ENCODE results near the gene COX5B. TPM values are rescaled to one million over a fixed set of nuclear protein-coding genes. Genes with fewer than 3 reads are reported as not detected.
"Not testable (repeated sequence)": the region's sequence is repeated elsewhere in the genome, so short reads cannot be mapped to it uniquely, and the experiment has no call there.

The COX5B gene
- total RNA-seq, 1 donor from 2014 or later = 143 TPM

- no peak for DNase-seq (ENCODE audit: low read depth)
Measured at GRCh38 chr2:97654309-97654708, 8.4 kb downstream of the COX5B start.

GRCh38 chr2:97654791-97655190 lies 8.9 kb downstream of the COX5B start:
- no peak for DNase-seq (ENCODE audit: low read depth)

GRCh38 chr2:97656129-97656755 lies 10.4 kb downstream of the COX5B start:
- DNase-seq (ENCODE audit: low read depth) = no peak

- DNase-seq (ENCODE audit: low read depth) = no peak
Measured at GRCh38 chr2:97656905-97657587, 11.2 kb downstream of the COX5B start.

DNA sequence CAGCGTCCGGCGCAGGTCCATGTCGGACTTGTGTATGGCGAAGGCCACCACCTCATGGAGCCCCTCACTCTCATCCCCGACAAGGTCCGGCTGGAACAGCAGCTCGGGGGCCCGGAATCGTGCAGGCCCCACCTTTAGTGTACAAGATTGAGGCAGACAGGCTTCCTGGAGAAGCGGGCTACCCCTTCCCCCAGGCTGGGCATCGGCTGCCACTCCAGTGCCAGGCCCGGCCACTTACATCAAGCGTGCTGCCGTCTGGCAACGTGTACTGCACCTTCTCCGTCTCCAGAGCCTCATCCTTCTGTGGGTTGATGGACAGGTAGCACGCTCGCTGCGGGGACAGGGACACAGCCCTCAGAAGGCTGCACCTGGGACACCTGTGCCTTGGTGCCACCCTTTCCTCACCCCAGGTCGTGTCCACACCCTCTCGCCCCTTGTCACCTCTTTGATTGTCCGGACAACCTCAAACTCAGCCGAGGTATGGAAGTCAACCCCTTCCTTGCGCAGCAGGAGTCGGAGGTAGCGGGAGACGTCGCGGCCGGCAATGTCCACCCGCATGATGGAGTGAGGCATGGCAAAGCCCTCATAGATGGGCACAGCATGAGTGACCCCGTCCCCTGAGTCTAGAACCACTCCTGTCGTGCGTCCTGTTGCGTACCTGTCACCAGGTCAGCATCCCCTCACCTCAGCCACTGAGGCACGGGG lies 12.3 kb downstream of the COX5B start:
- DNase-seq (ENCODE audit: low read depth) = no peak

DNA sequence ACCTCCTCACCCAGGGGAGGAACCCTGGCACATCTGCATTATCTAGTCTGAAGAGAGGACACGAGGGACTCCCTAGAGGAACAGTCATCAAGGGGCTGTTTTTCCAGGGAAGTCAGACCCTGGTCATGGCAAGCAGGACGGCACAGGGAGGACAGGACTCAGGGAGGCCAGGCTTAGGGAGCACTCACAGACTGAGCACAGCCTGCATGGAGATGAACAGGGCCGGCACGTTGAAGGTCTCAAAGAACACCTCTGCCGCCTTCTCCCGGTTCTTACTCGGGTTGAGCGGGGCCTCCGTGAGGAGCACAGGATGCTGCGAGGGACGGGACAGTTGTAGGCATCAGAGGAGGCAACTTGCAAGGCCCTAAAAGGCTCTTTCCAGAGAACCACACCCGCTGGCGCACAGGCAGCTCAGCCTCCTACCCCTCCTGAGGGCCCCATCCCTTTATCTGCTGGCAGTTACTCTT lies 12.9 kb downstream of the COX5B start:
- DNase-seq (ENCODE audit: low read depth) = no peak

GRCh38 chr2:97659256-97660043 lies 13.6 kb downstream of the COX5B start:
- DNase-seq (ENCODE audit: low read depth) = no peak

DNA sequence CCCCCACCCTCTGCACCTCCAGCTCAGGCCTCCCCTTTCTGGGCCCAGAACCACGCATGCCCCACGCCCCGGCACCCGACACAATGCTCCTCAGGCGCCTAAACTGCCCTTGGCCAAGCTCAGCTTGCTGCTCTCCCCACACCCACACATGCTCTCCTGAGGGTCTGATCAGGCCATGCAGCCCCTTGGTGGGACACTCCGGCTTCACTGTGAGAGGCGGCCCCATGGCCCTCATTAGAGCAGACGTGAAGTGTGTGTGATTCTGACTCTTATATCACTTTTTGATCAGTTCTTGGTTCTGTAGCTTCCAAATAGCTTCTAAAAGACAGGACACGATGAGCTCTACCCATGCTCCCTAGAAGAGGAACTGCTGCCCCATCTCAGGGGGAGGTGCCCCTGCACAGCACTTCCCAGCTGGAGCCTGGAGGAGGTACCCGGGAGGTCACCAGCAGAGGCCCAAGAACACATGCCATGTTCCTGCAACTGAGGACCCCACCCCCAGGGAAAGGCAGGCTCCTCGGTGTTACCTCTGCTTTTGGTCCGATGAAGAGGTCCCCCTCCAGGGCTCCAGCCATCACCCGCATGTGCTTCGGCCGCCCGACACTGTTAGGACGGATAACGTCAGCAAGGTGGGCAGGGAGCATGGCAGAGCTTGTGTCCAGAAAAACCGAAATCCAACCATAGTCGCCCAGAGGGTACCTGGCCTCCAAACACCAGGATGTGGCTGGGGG lies 14.3 kb downstream of the COX5B start:
- DNase-seq (ENCODE audit: low read depth) = no peak

GRCh38 chr2:97660775-97661389 lies 15.0 kb downstream of the COX5B start:
- DNase-seq (ENCODE audit: low read depth) = no peak

DNA sequence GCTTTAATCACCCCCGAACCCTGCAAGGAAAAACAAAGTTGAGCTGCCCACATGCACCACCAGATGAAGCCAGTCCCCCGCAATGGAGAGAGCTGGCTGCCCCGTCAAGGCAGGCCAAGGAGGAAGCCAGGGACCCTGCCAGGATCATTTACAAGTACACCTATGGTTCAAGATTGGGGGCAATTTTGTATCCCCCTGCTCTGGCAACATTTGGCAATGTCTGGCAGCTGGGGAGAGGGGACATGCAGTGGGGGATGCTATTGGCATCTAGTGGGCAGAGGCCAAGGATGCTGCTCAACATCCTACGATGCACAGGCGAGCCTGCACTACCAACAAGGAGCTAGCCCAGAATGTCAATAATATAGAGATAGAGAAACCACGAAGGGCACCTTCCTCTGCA lies 16.1 kb downstream of the COX5B start:
- DNase-seq (ENCODE audit: low read depth) = no peak

GRCh38 chr2:97662386-97662894 lies 16.6 kb downstream of the COX5B start:
- DNase-seq (ENCODE audit: low read depth) = no peak

DNA sequence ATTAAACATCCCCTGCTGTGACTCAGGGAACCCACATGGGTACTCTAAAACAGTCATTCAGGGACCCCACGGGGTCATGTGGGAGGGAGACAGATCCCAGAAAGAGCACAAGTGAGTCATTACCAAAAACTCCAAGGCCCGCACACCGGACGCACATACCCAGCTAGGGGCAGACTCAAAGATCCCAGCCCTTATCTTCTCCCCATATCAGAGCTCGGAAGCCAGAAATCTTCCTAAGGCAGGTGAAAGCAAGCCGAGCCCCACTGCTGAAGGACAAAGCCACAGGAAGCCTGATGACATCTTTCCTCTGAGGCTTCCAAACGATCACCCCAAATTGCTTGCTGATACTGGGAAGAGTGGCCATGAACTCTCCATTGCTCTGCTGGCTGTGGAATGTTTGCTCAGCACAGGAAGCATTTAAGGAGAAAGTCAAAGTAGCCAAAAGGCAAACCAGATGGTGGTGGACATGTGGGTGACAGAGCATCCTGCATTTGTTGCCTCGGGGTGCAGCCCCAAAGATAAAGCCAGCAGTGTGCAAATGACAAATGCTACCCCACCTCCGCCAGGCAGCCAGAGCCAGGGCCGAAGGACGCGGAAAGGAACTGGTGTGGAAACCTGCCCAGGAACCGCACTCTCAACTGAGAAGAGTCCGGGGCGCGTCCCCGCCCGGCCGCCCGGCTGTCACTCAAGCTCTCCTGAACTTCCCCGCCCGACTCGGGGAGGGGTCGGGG lies 17.2 kb downstream of the COX5B start:
- peak; percentile 76 for DNase-seq (ENCODE audit: low read depth)

DNA sequence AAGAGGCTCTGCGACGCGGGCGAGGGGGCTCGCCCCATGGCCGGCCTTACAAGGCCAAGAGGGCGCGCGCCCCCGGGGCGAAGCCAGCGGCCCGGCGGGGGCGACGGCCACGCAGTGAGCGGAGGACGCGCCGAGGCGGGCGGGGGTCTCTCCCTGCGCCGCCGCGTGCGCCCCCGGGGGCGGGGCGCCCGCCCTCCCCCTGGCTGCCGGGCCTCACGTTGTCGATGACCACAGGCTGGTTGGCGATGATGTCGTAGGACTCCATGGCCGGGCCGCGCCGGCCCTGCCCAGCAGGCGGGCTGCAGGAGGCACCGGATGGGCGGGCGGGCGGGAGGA lies 17.7 kb downstream of the COX5B start:
- DNase-seq (ENCODE audit: low read depth) = no peak

DNA sequence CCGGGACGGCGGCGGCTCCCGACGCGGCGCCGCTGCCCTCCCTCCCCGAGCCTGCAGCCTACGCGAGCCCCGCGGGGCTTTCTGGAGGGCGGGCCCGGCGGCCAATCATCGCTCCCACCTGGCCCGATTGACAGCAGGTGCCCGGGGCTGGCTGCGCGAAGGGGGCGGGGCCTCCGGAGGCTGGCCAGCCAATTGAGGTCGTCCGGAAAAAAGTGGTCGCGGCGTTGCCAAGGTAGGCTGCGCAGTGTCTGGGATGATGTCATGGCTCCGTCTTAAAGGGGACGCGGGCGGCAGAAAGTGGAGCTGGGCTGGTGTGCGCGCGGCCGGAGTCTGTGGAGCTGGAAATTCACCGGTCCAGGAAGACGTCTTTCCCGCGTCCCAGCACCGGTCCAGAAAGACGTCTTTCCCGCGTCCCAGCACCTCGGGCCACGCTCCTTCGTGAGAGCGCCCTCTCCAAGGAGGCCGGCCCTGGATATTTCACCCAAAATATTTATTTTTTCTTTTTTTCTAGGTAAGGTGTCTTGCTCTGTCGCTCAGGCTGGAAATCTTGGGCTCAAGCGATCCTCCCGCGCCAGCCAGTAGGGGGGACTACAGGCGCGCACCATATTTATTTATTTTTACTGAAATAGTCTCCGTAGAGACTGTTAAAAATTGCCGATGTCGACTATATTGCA lies 18.2 kb downstream of the COX5B start, which contains the start of gene ACTR1B:
ACTR1B (minus strand) TSS at position 83 of the 674 bp plus-strand sequence. CDS start 154 bp downstream, outside the sequence.
- DNase-seq (ENCODE audit: low read depth) = peak; percentile 95

- no peak for DNase-seq (ENCODE audit: low read depth)
Measured at GRCh38 chr2:97664636-97664970, 18.7 kb downstream of the COX5B start.

GRCh38 chr2:97669448-97669847 lies 23.6 kb downstream of the COX5B start, which contains the start of gene C2orf92:
Gene C2orf92, plus strand, starts transcription at chr2:97669713. Its CDS starts 76 bp downstream, at chr2:97669789.
- no peak for DNase-seq (ENCODE audit: low read depth)

DNA sequence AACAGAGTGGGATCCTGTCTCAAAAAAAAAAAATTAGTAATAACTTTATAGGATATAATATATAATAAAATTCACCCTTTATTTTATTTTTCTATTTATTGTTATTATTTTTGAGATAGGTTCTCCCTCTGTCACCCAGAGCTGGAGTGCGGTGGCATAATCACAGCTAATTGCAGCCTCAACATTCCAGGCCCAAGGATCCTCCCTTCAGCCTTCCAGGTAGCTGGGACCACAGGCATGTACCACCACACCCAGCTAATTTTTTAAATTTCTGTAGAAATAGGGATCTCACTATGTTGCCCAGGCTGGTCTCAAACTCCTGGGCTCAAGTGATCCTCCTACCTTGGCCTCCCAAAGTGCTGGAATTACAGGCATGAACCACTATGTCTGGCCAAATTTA lies 24.6 kb downstream of the COX5B start:
- no peak for DNase-seq (ENCODE audit: low read depth)

DNA sequence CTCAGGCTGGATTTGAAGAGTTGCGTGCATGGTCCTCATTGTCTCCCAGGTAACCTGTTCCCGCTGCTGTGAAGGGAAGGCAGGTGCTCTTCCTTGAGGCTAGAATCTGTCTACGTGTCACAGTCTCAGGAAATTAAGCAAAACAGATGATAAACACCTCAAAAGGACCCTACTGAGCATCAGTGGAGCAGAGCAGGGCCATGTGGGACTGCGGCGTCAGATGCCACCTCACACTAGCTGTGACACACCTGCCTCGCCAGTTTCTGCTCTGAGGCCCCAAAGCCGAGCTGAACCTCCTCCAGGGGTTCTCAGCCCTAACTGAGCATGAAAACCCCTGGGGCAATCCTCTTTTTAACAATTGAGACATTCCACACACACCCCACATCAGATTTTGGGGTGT lies 25.7 kb downstream of the COX5B start:
- DNase-seq (ENCODE audit: low read depth) = no peak

- DNase-seq (ENCODE audit: low read depth) = not testable (repeated sequence)
Measured at GRCh38 chr2:97672606-97673140, 26.8 kb downstream of the COX5B start.
